Suppressor macrophage treated with lipopolysaccharide for 4 hours (primary cell): Measurements from ENCODE around the gene TXNRD3.

Experiments used
- DNase-seq: peaks from one replicate; pipeline ENCODE4 v3.0.0-alpha.2; 2020

TXNRD3 gene

GRCh38 chr3:126581569-126581968, 73.4 kb downstream of the TXNRD3 start:
- no peak for DNase-seq

- peak; percentile 19 for DNase-seq
These were observed 74.2 kb downstream of the TXNRD3 start for GRCh38 chr3:126580746-126581145.

- DNase-seq, result no peak
These were observed 76.2 kb downstream of the TXNRD3 start for GRCh38 chr3:126578702-126579101.

- peak; percentile 17 for DNase-seq
These were observed 77.7 kb downstream of the TXNRD3 start for GRCh38 chr3:126577261-126577660.

- no peak for DNase-seq
These were observed 81.3 kb downstream of the TXNRD3 start for GRCh38 chr3:126573492-126574117.

GRCh38 chr3:126571078-126571477, 83.8 kb downstream of the TXNRD3 start:
- DNase-seq, result no peak

- DNase-seq, result no peak
These were observed 84.8 kb downstream of the TXNRD3 start for GRCh38 chr3:126570103-126570541.

- DNase-seq, result no peak
These were observed 85.4 kb downstream of the TXNRD3 start for GRCh38 chr3:126569390-126569975.

GRCh38 chr3:126568776-126569342, 86.1 kb downstream of the TXNRD3 start:
- no peak for DNase-seq

GRCh38 chr3:126567696-126568438, 87.1 kb downstream of the TXNRD3 start:
- DNase-seq, result no peak

- no peak for DNase-seq
These were observed 92.1 kb downstream of the TXNRD3 start for GRCh38 chr3:126562737-126563276.

GRCh38 chr3:126558336-126559071, 96.4 kb downstream of the TXNRD3 start, which contains the start of gene C3orf22:
Gene C3orf22 (minus strand): TSS chr3:126558932. CDS start chr3:126553390, 5,542 bp downstream.
- DNase-seq, result no peak

- no peak for DNase-seq
These were observed 97.2 kb downstream of the TXNRD3 start for GRCh38 chr3:126557761-126558160.

- no peak for DNase-seq
These were observed 97.5 kb downstream of the TXNRD3 start for GRCh38 chr3:126557415-126557745.
